GM13977 (cell line): ENCODE data around the gene CDKN2B.
"Not testable (repeated sequence)": the region's sequence is repeated elsewhere in the genome, so short reads cannot be mapped to it uniquely, and the experiment has no call there.

ENCODE experiments used
- DNase-seq: peaks from one replicate; pipeline ENCODE4 v3.0.0; 2012; ENCODE audit warnings: low spot score
- CTCF ChIP-seq: IDR thresholded peaks from 2 replicates; pipeline ENCODE4 v1.5.1; 2012; ENCODE audit warnings: mild to moderate bottlenecking, control low read depth; ENCODE audit not compliant: insufficient read depth; ENCODE audit errors: extremely low read depth, missing control alignments
- in situ Hi-C: fragments of 300-500 bp; cut with MboI; formaldehyde crosslinking; loops from one replicate; pipeline ENCODE4 v1.12.0; 2022; ENCODE audit warnings: low sequenced_read_pairs, low pct_unique_long_range_greater_than_20kb, mixed read lengths, inconsistent platforms; ENCODE audit not compliant: unreplicated experiment

CDKN2B gene

GRCh38 chr9:22008717-22009505 lies at the start of gene CDKN2B:
CDKN2B (minus strand) TSS chr9:22009305; CDS start chr9:22008953, 352 bp downstream.
- in situ Hi-C loops: no loop called here
- DNase-seq: peak; percentile 91
- peak; percentile 98 for TF ChIP-seq CTCF

- in situ Hi-C loops, DNase-seq: not testable (repeated sequence)
These were observed 48.9 kb upstream of the CDKN2B start for GRCh38 chr9:22057972-22058371.

GRCh38 chr9:22056402-22056801 lies 47.3 kb upstream of the CDKN2B start:
- in situ Hi-C loops: no loop called here
- DNase-seq: no peak
- no peak for TF ChIP-seq CTCF

GRCh38 chr9:22055090-22055489 lies 46.0 kb upstream of the CDKN2B start:
- TF ChIP-seq CTCF: no peak
- in situ Hi-C loops: no loop called here

GRCh38 chr9:22054529-22054928 lies 45.4 kb upstream of the CDKN2B start:
- DNase-seq: no peak
- in situ Hi-C loops: no loop called here
- TF ChIP-seq CTCF: no peak

More at GRCh38 chr9:22055090-22055489, 46.0 kb upstream of the CDKN2B start:
- no peak for DNase-seq

- in situ Hi-C loops: no loop called here
- no peak for TF ChIP-seq CTCF
- DNase-seq: no peak
These were observed 45.0 kb upstream of the CDKN2B start for GRCh38 chr9:22054076-22054475.

GRCh38 chr9:22053178-22053577 lies 44.1 kb upstream of the CDKN2B start:
- in situ Hi-C loops: no loop called here
- no peak for DNase-seq
- no peak for TF ChIP-seq CTCF
